MM.1S (cell line): ENCODE results near the gene FBXL17.

Experiments
- DNase-seq: peaks from one replicate; pipeline ENCODE4 v3.0.0-alpha.2; 2015
- H2AFZ ChIP-seq: fragments of 300-600 bp; sonication (generic); 2 replicates; pipeline ENCODE4 v1.6.0; 2016; ENCODE audit warnings: antibody characterized with exemption, low read length
- H3F3A ChIP-seq: fragments of 300-600 bp; sonication (generic); 2 replicates; pipeline ENCODE4 v1.6.1; 2016; ENCODE audit warnings: mild to moderate bottlenecking, antibody characterized with exemption, low read length, moderate library complexity, mixed read lengths; ENCODE audit not compliant: insufficient read depth
- H3K27ac ChIP-seq: fragments of 300-600 bp; sonication (generic); 2 replicates; pipeline ENCODE4 v1.5.1; 2016; ENCODE audit warnings: mild to moderate bottlenecking, low read length
- H3K27me3 ChIP-seq: fragments of 300-600 bp; sonication (generic); replicated peaks from 2 replicates; pipeline ENCODE4 v1.6.0; 2016; ENCODE audit warnings: low read length; ENCODE audit not compliant: insufficient read depth
- H3K36me3 ChIP-seq: fragments of 300-600 bp; sonication (generic); replicated peaks from 2 replicates; pipeline ENCODE4 v1.6.1; 2016; ENCODE audit warnings: mild to moderate bottlenecking, low read length, mixed read lengths; ENCODE audit not compliant: insufficient read depth
- H3K4me1 ChIP-seq: fragments of 300-600 bp; sonication (generic); 2 replicates; pipeline ENCODE4 v1.6.1; 2016; ENCODE audit warnings: low read length, mixed read lengths
- H3K4me2 ChIP-seq: fragments of 300-600 bp; sonication (generic); 2 replicates; pipeline ENCODE4 v1.6.0; 2016; ENCODE audit warnings: low read depth, low read length
- H3K4me3 ChIP-seq: fragments of 300-600 bp; sonication (generic); 2 replicates; pipeline ENCODE4 v1.5.1; 2016; ENCODE audit warnings: low read length, mixed read lengths
- H3K79me2 ChIP-seq: fragments of 300-600 bp; sonication (generic); 2 replicates; pipeline ENCODE4 v1.6.1; 2016; ENCODE audit warnings: mixed run types, low read length, mixed read lengths
- H3K9ac ChIP-seq: fragments of 300-600 bp; sonication (generic); 2 replicates; pipeline ENCODE4 v1.6.1; 2016; ENCODE audit warnings: low read length, mixed read lengths
- H3K9me2 ChIP-seq: fragments of 300-600 bp; sonication (generic); replicated peaks from 2 replicates; pipeline ENCODE4 v1.6.1; 2016; ENCODE audit warnings: mild to moderate bottlenecking, low read length, mixed read lengths; ENCODE audit not compliant: insufficient read depth
- H3K9me3 ChIP-seq: fragments of 300-600 bp; sonication (generic); replicated peaks from 2 replicates; pipeline ENCODE4 v1.6.1; 2016; ENCODE audit warnings: mild to moderate bottlenecking, low read length, mixed read lengths; ENCODE audit not compliant: insufficient read depth
- H4K20me1 ChIP-seq: fragments of 300-600 bp; sonication (generic); 2 replicates; pipeline ENCODE4 v1.6.1; 2016; ENCODE audit warnings: mild to moderate bottlenecking, low read length, moderate library complexity, mixed read lengths; ENCODE audit not compliant: insufficient read depth
- EZH2 ChIP-seq: fragments of 300-600 bp; sonication (generic); optimal IDR thresholded peaks from 2 replicates; pipeline ENCODE3; 2017; ENCODE audit warnings: low read depth, mild to moderate bottlenecking, antibody characterized with exemption, low read length, mixed read lengths
- EZH2phosphoT487 ChIP-seq: fragments of 300-600 bp; sonication (generic); IDR thresholded peaks from 2 replicates; pipeline ENCODE4 v1.6.1; 2018; ENCODE audit warnings: antibody characterized with exemption, low read length
- TF ChIP-seq, protein P1 (sequence below): fragments of 300-600 bp; sonication (generic); IDR thresholded peaks from 2 replicates; pipeline ENCODE4 v1.5.1; 2016; ENCODE audit warnings: antibody characterized with exemption, low read length, mixed read lengths

The FBXL17 gene

DNA sequence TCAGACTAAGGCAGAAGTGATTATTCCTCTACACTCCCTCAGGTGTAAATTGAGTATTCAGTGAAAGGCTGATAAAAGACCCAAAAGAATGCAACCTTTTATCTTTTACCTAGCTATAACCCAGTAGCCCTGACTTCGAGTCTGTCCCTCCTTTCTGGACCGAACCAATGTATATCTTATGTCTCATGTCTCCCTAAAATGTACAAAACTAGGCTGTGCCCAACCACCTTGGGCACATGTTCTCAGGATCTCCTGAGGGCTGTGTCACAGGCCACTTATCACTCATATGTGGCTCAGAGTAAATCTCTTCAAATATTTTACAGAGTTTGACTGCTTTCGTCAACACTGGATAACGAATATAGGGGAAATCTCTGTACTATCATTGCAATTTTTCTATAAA is 12.7 kb downstream of the FBXL17 start:
- Histone ChIP-seq H3K36me3 (no peaks in the 10 kb centered on the region), H3K9ac (no peak overlapping the region), H3K4me3 (no peak overlapping the region), H3K4me1 (no peaks in the 10 kb centered on the region), H3F3A (no peaks in the 10 kb centered on the region), H3K4me2 (no peak overlapping the region), H3K27me3 (no peaks in the 10 kb centered on the region), H3K79me2 (peaks cover 32% of the 10 kb centered on the region), H3K9me2 (no peaks in the 10 kb centered on the region), H3K27ac (no peak overlapping the region), H3K9me3 (no peaks in the 10 kb centered on the region), H4K20me1 (no peaks in the 10 kb centered on the region), H2AFZ (no peak overlapping the region)
- TF ChIP-seq EZH2phosphoT487 (no peak), EZH2 (no peak)
- TF ChIP-seq, protein P1, sequence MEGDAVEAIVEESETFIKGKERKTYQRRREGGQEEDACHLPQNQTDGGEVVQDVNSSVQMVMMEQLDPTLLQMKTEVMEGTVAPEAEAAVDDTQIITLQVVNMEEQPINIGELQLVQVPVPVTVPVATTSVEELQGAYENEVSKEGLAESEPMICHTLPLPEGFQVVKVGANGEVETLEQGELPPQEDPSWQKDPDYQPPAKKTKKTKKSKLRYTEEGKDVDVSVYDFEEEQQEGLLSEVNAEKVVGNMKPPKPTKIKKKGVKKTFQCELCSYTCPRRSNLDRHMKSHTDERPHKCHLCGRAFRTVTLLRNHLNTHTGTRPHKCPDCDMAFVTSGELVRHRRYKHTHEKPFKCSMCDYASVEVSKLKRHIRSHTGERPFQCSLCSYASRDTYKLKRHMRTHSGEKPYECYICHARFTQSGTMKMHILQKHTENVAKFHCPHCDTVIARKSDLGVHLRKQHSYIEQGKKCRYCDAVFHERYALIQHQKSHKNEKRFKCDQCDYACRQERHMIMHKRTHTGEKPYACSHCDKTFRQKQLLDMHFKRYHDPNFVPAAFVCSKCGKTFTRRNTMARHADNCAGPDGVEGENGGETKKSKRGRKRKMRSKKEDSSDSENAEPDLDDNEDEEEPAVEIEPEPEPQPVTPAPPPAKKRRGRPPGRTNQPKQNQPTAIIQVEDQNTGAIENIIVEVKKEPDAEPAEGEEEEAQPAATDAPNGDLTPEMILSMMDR, result no peak
- DNase-seq, result no peak

DNA sequence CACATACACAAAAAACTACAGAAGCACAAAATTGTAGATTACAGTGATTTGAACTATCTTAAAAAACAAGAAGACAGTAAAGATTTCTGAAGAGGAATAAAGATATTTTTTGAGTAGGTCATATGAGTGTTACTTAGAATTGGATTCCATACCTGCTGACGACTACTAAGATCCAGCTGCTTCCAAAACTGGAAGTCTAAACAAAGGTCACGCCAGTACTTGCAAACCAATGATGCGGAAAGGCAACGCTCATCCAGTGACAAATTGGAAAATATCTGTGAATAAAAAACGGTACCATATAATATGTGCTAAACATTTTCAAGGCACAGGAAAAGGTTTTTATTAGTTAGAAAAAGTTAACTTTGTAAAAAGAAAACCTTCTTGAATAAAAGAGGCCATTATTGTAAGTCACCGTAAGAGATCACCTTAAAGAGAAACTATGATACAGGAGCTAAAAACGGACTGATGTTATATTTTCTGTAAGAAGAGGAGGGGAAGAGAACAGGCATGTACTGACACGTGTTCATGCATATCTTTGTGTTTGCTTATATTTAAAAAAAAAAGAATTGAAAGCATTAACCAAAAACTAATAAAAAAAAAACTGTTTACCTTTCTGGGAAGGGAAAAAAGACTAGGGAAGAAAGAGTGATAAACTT is 14.1 kb downstream of the FBXL17 start:
- Histone ChIP-seq H3K27ac (no peak overlapping the region), H3K4me3 (no peak overlapping the region), H3K4me2 (no peak overlapping the region), H3K27me3 (no peaks in the 10 kb centered on the region), H3K9me3 (no peaks in the 10 kb centered on the region), H3K79me2 (peaks cover 24% of the 10 kb centered on the region), H3F3A (no peaks in the 10 kb centered on the region), H3K9ac (no peak overlapping the region), H3K4me1 (no peaks in the 10 kb centered on the region), H3K36me3 (no peaks in the 10 kb centered on the region), H3K9me2 (no peaks in the 10 kb centered on the region), H4K20me1 (no peaks in the 10 kb centered on the region), H2AFZ (no peak overlapping the region)
- TF ChIP-seq, protein P1, result no peak
- TF ChIP-seq EZH2, result no peak
- no peak for TF ChIP-seq EZH2phosphoT487
- no peak for DNase-seq

DNA sequence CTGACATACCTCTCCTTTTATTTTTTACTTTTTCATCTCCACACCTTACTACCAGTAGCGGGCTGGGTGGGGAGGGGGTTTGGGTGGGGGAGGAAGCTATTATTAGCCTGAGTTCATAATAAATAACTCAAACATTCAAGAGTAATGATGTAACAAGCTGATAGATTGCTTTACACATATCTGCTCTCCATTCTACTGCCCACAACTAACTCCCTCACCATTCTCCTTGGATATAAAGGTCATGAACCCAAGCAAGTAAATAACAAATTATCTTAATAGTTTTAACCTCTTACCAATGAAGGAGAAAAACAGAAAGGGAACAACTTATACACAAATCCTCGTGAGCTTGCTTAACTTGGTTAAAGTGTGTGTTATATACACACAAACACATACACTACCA is 15.4 kb downstream of the FBXL17 start:
- TF ChIP-seq EZH2, result no peak
- TF ChIP-seq, protein P1, result no peak
- no peak for TF ChIP-seq EZH2phosphoT487
- Histone ChIP-seq H3K79me2 (peaks cover 12% of the 10 kb centered on the region; the same call in 1 of the 2 replicates), H3K27ac (no peak overlapping the region)

More for the DNA sequence above, 15.4 kb downstream of the FBXL17 start:
- H3K27me3 ChIP-seq, result no peaks in the 10 kb centered on the region
- H3K9me2 ChIP-seq, result no peaks in the 10 kb centered on the region
- no peaks in the 10 kb centered on the region for H3K9me3 ChIP-seq
- no peak overlapping the region for H3K4me2 ChIP-seq
- DNase-seq, result no peak
- no peak overlapping the region for H3K4me3 ChIP-seq
- no peak overlapping the region for H2AFZ ChIP-seq
- H4K20me1 ChIP-seq, result no peaks in the 10 kb centered on the region
- no peaks in the 10 kb centered on the region for H3K36me3 ChIP-seq
- H3F3A ChIP-seq, result no peaks in the 10 kb centered on the region
- no peak overlapping the region for H3K9ac ChIP-seq
- H3K4me1 ChIP-seq, result no peaks in the 10 kb centered on the region
